Left ventricle myocardium inferior (tissue), 1 donor: ENCODE measurements around the gene ORMDL2. TPM values are rescaled to one million over a fixed set of nuclear protein-coding genes. Genes with fewer than 3 reads are reported as not detected.
A peak's percentile ranks its signal among the peaks of the same experiment; 100 is the strongest.

Source experiments
- DNase-seq: peaks from one replicate; pipeline ENCODE4 v3.0.0-alpha.2; 2020
- H3K27ac ChIP-seq: fragments of 200-600 bp; replicated peaks from 2 replicates; pipeline ENCODE4 v1.8.0; 2021
- H3K27me3 ChIP-seq: fragments of 200-600 bp; 2 replicates; pipeline ENCODE4 v1.8.0; 2021; ENCODE audit warnings: low read depth
- H3K36me3 ChIP-seq: fragments of 200-600 bp; 2 replicates; pipeline ENCODE4 v1.8.0; 2021
- H3K4me1 ChIP-seq: fragments of 200-600 bp; 2 replicates; pipeline ENCODE4 v1.8.0; 2021
- H3K4me3 ChIP-seq: fragments of 200-600 bp; 2 replicates; pipeline ENCODE4 v1.8.0; 2021; ENCODE audit warnings: mild to moderate bottlenecking, moderate library complexity
- H3K9me3 ChIP-seq: fragments of 200-600 bp; replicated peaks from 2 replicates; pipeline ENCODE4 v1.8.0; 2021
- intact Hi-C: fragments of 100-400 bp; cut with micrococcal nuclease; formaldehyde crosslinking; loops from one replicate; pipeline ENCODE4 v1.11.0; 2022
- total RNA-seq: library from RNA; stranded (reverse); fragmentation: NEBNext Ultra II Directional; extraction: Animal tissue kit (Norgen Biotek cat#: 25700); gene quantifications from one replicate; pipeline ENCODE4 v1.2.1, GENCODE V29; 2021
- TF ChIP-seq, protein P1 (sequence below): fragments of 200-600 bp; IDR thresholded peaks from 2 replicates; pipeline ENCODE4 v1.8.0; 2021; ENCODE audit warnings: antibody characterized with exemption, mild to moderate bottlenecking, borderline replicate concordance
- donor health status: DM: no; HTN: yes; CAD: no; lungs with severe emphysema.

The ORMDL2 gene
- total RNA-seq, 1 donor from 2014 or later, result 13.3 TPM

DNA sequence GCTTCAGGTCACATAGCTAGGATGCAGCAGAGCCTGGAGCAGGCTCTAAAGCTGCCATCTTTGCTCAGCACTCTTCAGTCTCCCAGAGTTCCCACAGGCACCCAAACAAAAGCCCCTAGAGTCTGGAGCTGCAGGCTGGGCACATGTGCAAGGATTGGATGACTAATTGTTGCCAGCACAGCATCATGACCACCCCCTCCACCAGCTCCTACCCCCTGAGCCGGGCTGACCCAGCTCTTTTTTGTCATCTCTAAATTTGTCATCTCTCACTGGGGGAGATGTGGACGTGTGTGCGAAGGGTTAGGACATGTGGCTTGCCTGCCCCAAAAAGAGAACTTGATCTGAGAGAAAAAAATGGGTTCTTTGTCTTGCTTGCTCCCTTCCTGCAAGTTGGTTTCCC lies 29.2 kb downstream of the ORMDL2 start:
- Histone ChIP-seq H3K9me3 (no peaks in the 10 kb centered on the region), H3K27me3 (peaks cover 43% of the 10 kb centered on the region), H3K4me3 (no peak overlapping the region), H3K27ac (peak overlapping the region; percentile 95), H3K4me1 (peaks cover 23% of the 10 kb centered on the region), H3K36me3 (no peaks in the 10 kb centered on the region)
- no peak for DNase-seq
- TF ChIP-seq, protein P1, sequence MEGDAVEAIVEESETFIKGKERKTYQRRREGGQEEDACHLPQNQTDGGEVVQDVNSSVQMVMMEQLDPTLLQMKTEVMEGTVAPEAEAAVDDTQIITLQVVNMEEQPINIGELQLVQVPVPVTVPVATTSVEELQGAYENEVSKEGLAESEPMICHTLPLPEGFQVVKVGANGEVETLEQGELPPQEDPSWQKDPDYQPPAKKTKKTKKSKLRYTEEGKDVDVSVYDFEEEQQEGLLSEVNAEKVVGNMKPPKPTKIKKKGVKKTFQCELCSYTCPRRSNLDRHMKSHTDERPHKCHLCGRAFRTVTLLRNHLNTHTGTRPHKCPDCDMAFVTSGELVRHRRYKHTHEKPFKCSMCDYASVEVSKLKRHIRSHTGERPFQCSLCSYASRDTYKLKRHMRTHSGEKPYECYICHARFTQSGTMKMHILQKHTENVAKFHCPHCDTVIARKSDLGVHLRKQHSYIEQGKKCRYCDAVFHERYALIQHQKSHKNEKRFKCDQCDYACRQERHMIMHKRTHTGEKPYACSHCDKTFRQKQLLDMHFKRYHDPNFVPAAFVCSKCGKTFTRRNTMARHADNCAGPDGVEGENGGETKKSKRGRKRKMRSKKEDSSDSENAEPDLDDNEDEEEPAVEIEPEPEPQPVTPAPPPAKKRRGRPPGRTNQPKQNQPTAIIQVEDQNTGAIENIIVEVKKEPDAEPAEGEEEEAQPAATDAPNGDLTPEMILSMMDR, result no peak
- intact Hi-C loops, result no loop called here

DNA sequence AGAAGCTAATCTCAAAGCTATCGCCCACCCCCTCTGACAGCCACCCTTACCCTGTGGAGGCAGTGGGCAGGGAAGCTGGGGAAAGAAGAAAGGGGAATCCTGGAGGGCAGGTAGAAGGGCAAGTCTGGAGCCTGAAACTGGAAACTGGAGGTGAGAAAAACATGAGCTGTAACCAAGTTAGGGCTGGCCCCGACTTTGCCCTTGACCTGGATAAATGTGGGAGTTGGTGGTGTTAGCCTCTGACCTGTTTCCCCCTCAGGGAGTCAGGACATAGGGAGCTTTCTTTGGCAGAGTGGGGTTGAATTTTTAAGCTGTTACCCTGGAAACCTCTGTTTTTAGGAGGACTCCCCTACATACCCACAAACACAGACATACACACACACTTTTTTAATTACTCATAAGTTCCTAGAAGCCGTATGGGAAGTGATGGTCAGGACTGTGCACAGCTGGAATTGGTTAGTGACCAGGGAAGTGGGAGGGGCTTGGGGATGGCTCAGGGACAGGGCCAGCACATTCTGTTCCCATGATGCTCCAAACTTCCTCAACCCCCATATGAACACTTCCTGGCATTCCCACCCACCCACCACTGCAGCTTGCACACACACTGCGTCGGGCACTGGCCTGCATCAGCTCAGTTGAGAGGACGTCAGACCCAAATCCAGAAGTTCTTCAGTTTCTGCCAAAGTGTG lies 29.9 kb downstream of the ORMDL2 start:
- H3K27ac ChIP-seq, result peak overlapping the region; percentile 95
- peaks cover 23% of the 10 kb centered on the region for H3K4me1 ChIP-seq
- TF ChIP-seq, protein P1, result no peak
- H3K9me3 ChIP-seq, result no peaks in the 10 kb centered on the region
- H3K4me3 ChIP-seq, result peak overlapping the region; percentile 44
- peak; percentile 89 for DNase-seq
- intact Hi-C loops, result no loop called here
- H3K36me3 ChIP-seq, result no peaks in the 10 kb centered on the region
- H3K27me3 ChIP-seq, result peaks cover 43% of the 10 kb centered on the region

GRCh38 chr12:55849616-55850343 lies 31.9 kb downstream of the ORMDL2 start:
- TF ChIP-seq, protein P1, result no peak
- Histone ChIP-seq H3K27me3 (peaks cover 36% of the 10 kb centered on the region), H3K27ac (peak overlapping the region; percentile 95), H3K36me3 (no peaks in the 10 kb centered on the region), H3K9me3 (no peaks in the 10 kb centered on the region), H3K4me3 (no peak overlapping the region), H3K4me1 (peaks cover 23% of the 10 kb centered on the region)
- intact Hi-C loops, result no loop called here
- no peak for DNase-seq

DNA sequence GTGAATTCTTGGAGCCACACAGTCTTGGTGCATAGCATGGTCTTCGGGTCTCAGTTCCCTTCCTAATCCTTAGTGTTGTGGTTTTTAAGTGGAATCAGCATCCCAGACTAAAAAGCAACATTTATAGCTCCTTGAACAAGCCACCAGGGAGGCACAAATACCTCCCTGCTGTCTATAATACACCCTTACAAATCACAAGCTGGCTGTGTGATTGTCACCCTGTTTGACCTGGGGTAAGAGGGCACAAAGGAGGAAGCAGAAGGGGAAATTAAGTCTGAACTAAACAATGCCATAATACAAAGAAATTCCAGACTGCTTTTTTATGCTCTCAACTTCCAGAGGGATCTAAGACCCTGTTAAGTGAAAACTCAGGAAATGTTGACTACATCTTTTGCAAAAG lies 32.6 kb downstream of the ORMDL2 start:
- intact Hi-C loops, result no loop called here
- H3K4me1 ChIP-seq, result peaks cover 23% of the 10 kb centered on the region
- H3K27ac ChIP-seq, result peak overlapping the region; percentile 95
- H3K9me3 ChIP-seq, result no peaks in the 10 kb centered on the region
- TF ChIP-seq, protein P1, result no peak
- DNase-seq, result no peak
- H3K4me3 ChIP-seq, result no peak overlapping the region
- peaks cover 36% of the 10 kb centered on the region for H3K27me3 ChIP-seq
- H3K36me3 ChIP-seq, result no peaks in the 10 kb centered on the region

GRCh38 chr12:55850893-55851292 lies 33.1 kb downstream of the ORMDL2 start:
- no peak for DNase-seq
- Histone ChIP-seq H3K4me3 (no peak overlapping the region), H3K27ac (peak overlapping the region; percentile 95), H3K9me3 (no peaks in the 10 kb centered on the region), H3K36me3 (no peaks in the 10 kb centered on the region), H3K27me3 (peaks cover 36% of the 10 kb centered on the region), H3K4me1 (peaks cover 21% of the 10 kb centered on the region)
- TF ChIP-seq, protein P1, result no peak
- intact Hi-C loops, result no loop called here
